ENCODE measurements around the gene KIR2DL1.
"Not testable (repeated sequence)": the region's sequence is repeated elsewhere in the genome, so short reads cannot be mapped to it uniquely, and the experiment has no call there.

DNA sequence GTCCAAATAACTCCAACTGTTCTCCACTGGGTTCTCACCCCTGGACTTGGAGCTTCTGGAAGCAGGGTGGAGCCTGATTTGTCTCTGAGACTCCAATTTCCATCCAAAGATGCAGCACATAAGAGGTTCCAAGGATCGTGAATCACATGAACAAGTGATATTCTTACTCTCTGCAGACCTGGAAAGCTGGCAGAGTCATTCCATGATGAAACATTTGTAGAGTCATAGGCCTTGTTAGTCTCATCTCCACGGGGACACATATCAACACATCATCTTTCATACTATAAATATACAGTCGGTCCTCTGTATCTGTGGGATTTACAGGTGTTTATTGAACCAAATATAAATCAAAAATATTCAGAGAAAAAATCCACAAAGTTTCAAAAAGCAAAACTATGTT, 45.0 kb downstream of the KIR2DL1 start:
- not testable (repeated sequence) for TF ChIP-seq E2F4 (CRISPR knock-in tag; IDR thresholded peaks at IDR 0.05; ENCODE audit: borderline replicate concordance, low read depth); FOXP1 (CRISPR knock-in tag; IDR thresholded peaks at IDR 0.05; ENCODE audit: borderline replicate concordance); ZNF317 (CRISPR knock-in tag; IDR thresholded peaks at IDR 0.05; ENCODE audit: borderline replicate concordance, low read depth); ZNF512 (CRISPR knock-in tag; IDR thresholded peaks at IDR 0.05; ENCODE audit: borderline replicate concordance); ZNF232 (CRISPR knock-in tag; IDR thresholded peaks at IDR 0.05); HMGA2 (CRISPR knock-in tag; IDR thresholded peaks at IDR 0.05)
- TF ChIP-seq, protein P1, sequence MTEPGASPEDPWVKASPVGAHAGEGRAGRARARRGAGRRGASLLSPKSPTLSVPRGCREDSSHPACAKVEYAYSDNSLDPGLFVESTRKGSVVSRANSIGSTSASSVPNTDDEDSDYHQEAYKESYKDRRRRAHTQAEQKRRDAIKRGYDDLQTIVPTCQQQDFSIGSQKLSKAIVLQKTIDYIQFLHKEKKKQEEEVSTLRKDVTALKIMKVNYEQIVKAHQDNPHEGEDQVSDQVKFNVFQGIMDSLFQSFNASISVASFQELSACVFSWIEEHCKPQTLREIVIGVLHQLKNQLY (CRISPR knock-in tag; IDR thresholded peaks at IDR 0.05) = not testable (repeated sequence)
- TF ChIP-seq, protein P2, sequence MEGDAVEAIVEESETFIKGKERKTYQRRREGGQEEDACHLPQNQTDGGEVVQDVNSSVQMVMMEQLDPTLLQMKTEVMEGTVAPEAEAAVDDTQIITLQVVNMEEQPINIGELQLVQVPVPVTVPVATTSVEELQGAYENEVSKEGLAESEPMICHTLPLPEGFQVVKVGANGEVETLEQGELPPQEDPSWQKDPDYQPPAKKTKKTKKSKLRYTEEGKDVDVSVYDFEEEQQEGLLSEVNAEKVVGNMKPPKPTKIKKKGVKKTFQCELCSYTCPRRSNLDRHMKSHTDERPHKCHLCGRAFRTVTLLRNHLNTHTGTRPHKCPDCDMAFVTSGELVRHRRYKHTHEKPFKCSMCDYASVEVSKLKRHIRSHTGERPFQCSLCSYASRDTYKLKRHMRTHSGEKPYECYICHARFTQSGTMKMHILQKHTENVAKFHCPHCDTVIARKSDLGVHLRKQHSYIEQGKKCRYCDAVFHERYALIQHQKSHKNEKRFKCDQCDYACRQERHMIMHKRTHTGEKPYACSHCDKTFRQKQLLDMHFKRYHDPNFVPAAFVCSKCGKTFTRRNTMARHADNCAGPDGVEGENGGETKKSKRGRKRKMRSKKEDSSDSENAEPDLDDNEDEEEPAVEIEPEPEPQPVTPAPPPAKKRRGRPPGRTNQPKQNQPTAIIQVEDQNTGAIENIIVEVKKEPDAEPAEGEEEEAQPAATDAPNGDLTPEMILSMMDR (IDR thresholded peaks at IDR 0.05) = not testable (repeated sequence)

Measured in WTC11 (cell line).